ENCODE results near the gene FREM1. TPM values are rescaled to one million over a fixed set of nuclear protein-coding genes. Genes with fewer than 3 reads are reported as not detected.

Gene FREM1
- total and polyA plus RNA-seq, 2 of the 13 experiments (the other 11 are each of a cell fraction or from before 2014, with no cell fraction given): 64.3 to 202 TPM

- TF ChIP-seq MIXL1 (CRISPR knock-in tag; IDR thresholded peaks at IDR 0.05) (no peak), NFATC3 (CRISPR knock-in tag; IDR thresholded peaks at IDR 0.05) (no peak)
Measured at GRCh38 chr9:14935106-14935751, 25.0 kb upstream of the FREM1 start (continued).

DNA sequence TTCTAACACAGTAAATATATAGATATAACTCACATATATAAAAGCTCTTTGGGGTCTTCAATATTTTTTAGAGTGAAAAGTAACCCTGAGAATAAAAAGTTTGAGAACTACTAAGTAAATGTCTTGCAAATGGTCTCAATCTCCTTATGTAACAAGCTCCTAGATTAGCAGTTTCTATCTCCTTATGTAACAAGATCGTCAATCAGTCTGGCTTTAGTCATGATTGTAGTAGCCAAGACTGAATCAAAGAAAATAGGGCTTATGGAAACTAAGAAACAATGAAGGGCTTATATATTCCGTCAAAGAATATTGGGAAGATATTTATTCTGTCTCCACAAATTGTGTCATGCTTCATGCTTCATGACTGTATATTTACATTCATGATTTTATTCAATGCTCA lies 22.4 kb upstream of the FREM1 start:
- CTCF ChIA-PET (ENCODE audit: low intra/inter-chr PET ratio, low total read pairs): no interaction called here
- ATAC-seq (no peak), FAIRE-seq (no peak), DNase-seq (ENCODE audit: low spot score) (no peak)
- no peak overlapping the region for H3K4me3 ChIP-seq (replicated peaks in 1 of 3; ENCODE audit: insufficient read depth in 1 of 3, low read depth in 2 of 3, low read length in 3 of 3)
- H3K79me2 ChIP-seq (ENCODE audit: insufficient read depth, low read length): no peaks in the 10 kb centered on the region
- in situ Hi-C loops (cut with HindIII; ENCODE audit: extremely low pct_ligation_motif_present, low pct_unique_long_range_greater_than_20kb): no loop called here
- no peak overlapping the region for H3K27ac ChIP-seq (ENCODE audit: extremely low read length, insufficient read depth, low read length)
- no peaks in the 10 kb centered on the region for H3K4me1 ChIP-seq (ENCODE audit: insufficient read depth, low read length)
- H3K9me3 ChIP-seq (ENCODE audit: low read length): no peaks in the 10 kb centered on the region
- POLR2A ChIA-PET: no interaction called here
- intact Hi-C loops (cut with micrococcal nuclease; ENCODE audit: unreplicated experiment): no loop called here
- H3K36me3 ChIP-seq (replicated peaks in 1 of 2; ENCODE audit: control insufficient read depth in 1 of 2, insufficient read depth in 2 of 2, low read length in 2 of 2): no peaks in the 10 kb centered on the region
- WGBS (ENCODE audit: low lambda C conversion rate): 50% methylated on average over 2 of the region's 2 CpGs
- H3K4me2 ChIP-seq (ENCODE audit: low read depth, low read length): no peak overlapping the region
- H4K20me1 ChIP-seq (ENCODE audit: insufficient read depth, low read length): no peaks in the 10 kb centered on the region
- BruUV-seq (replicated peaks): no TSS peak
- no peaks in the 10 kb centered on the region for H3K27me3 ChIP-seq (ENCODE audit: control insufficient read depth in 1 of 2, insufficient read depth in 2 of 2, low read length in 2 of 2)
- H3K9ac ChIP-seq (ENCODE audit: insufficient read depth, low read depth, low read length): no peak overlapping the region
- H2AFZ ChIP-seq (ENCODE audit: low read length): no peak overlapping the region
- TF ChIP-seq TBP (CRISPR knock-in tag; IDR thresholded peaks at IDR 0.05) (no peak), ARID2 (CRISPR knock-in tag; IDR thresholded peaks at IDR 0.05; ENCODE audit: borderline replicate concordance) (no peak), ZNF317 (CRISPR knock-in tag; IDR thresholded peaks at IDR 0.05) (no peak), ATF2 (CRISPR knock-in tag; IDR thresholded peaks at IDR 0.05) (no peak), NFE2L2 (IDR thresholded peaks at IDR 0.05; ENCODE audit: low read length) (no peak), LBX2 (CRISPR knock-in tag; IDR thresholded peaks at IDR 0.05; ENCODE audit: borderline replicate concordance) (no peak), AGO2 (optimal IDR thresholded peaks at IDR 0.05; ENCODE audit: low read depth, low read length) (no peak), ESRRA (CRISPR knock-in tag; IDR thresholded peaks at IDR 0.05; ENCODE audit: low read depth) (no peak), TMF1 (CRISPR knock-in tag; IDR thresholded peaks at IDR 0.05; ENCODE audit: low read depth) (no peak), HOXA7 (CRISPR knock-in tag; IDR thresholded peaks at IDR 0.05) (no peak), FOXP1 (IDR thresholded peaks at IDR 0.05) (no peak), FOXP1 (CRISPR knock-in tag; IDR thresholded peaks at IDR 0.05) (no peak), ZBTB37 (CRISPR knock-in tag; IDR thresholded peaks at IDR 0.05) (no peak), ZNF703 (CRISPR knock-in tag; IDR thresholded peaks at IDR 0.05; ENCODE audit: borderline replicate concordance) (no peak), ZNF879 (CRISPR knock-in tag; IDR thresholded peaks at IDR 0.05) (no peak), ERF (CRISPR knock-in tag; IDR thresholded peaks at IDR 0.05) (no peak), PHF8 (CRISPR knock-in tag; IDR thresholded peaks at IDR 0.05) (no peak)
- TF ChIP-seq, protein P1, sequence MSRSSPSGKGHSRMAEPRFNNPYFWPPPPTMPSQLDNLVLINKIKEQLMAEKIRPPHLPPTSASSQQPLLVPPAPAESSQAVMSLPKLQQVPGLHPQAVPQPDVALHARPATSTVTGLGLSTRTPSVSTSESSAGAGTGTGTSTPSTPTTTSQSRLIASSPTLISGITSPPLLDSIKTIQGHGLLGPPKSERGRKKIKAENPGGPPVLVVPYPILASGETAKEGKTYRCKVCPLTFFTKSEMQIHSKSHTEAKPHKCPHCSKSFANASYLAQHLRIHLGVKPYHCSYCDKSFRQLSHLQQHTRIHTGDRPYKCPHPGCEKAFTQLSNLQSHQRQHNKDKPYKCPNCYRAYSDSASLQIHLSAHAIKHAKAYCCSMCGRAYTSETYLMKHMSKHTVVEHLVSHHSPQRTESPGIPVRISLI (CRISPR knock-in tag; IDR thresholded peaks at IDR 0.05; ENCODE audit: borderline replicate concordance): no peak
